WTC11 (cell line): ENCODE results near the gene HOXA13. TPM values are rescaled to one million over a fixed set of nuclear protein-coding genes. Genes with fewer than 3 reads are reported as not detected.

Source experiments
- ATAC-seq: fragments of 200-7000 bp; cut with Tn5 transposase; 2 replicates; pipeline ENCODE4 v1.10.0; 2021; ENCODE audit warnings: mild to moderate bottlenecking, moderate library complexity
- CTCF ChIA-PET: fragments of 300-600 bp; sonication (Branson Sonifier 250); formaldehyde crosslinking; loops from one replicate; lab custom pipeline; 2021; ENCODE audit warnings: antibody characterized with exemption; lab: Charles Lee
- POLR2A ChIA-PET: fragments of 350-600 bp; sonication (Branson Sonifier 250); formaldehyde crosslinking; loops from one replicate; lab custom pipeline; 2021; ENCODE audit warnings: antibody characterized with exemption; lab: Charles Lee
- DNase-seq: peaks from one replicate; pipeline ENCODE4 v3.0.0; 2021; ENCODE audit warnings: low spot score
- H3K27ac Mint-ChIP-seq: 2 replicates; pipeline ENCODE4 v1.8.0; 2021; ENCODE audit warnings: mixed read lengths
- H3K27me3 Mint-ChIP-seq: 2 replicates; pipeline ENCODE4 v1.8.0; 2021; ENCODE audit warnings: low read depth, mild to moderate bottlenecking, moderate library complexity, mixed read lengths
- H3K36me3 Mint-ChIP-seq: 2 replicates; pipeline ENCODE4 v1.8.0; 2021; ENCODE audit warnings: mixed read lengths
- H3K4me1 Mint-ChIP-seq: 2 replicates; pipeline ENCODE4 v1.8.0; 2022; ENCODE audit warnings: mixed read lengths
- H3K4me3 Mint-ChIP-seq: 2 replicates; pipeline ENCODE4 v1.8.0; 2021; ENCODE audit warnings: mild to moderate bottlenecking, moderate library complexity, mixed read lengths
- H3K9me3 Mint-ChIP-seq: 2 replicates; pipeline ENCODE4 v1.8.0; 2021; ENCODE audit warnings: mixed read lengths
- CBFB ChIP-seq: sonication (generic); formaldehyde crosslinking; IDR thresholded peaks from 2 replicates; pipeline ENCODE4 v1.8.1; 2022; ENCODE audit warnings: mild to moderate bottlenecking, low read depth, missing genetic modification reagents
- FOXK1 ChIP-seq: sonication (generic); formaldehyde crosslinking; IDR thresholded peaks from 2 replicates; pipeline ENCODE4 v1.8.0; 2022; ENCODE audit warnings: mild to moderate bottlenecking, moderate library complexity, missing genetic modification reagents
- JUN ChIP-seq: sonication (generic); formaldehyde crosslinking; IDR thresholded peaks from 2 replicates; pipeline ENCODE4 v1.8.0; 2023; ENCODE audit warnings: mild to moderate bottlenecking, missing genetic modification reagents
- KAT7 ChIP-seq: sonication (generic); formaldehyde crosslinking; IDR thresholded peaks from 2 replicates; pipeline ENCODE4 v1.8.1; 2023; ENCODE audit warnings: missing genetic modification reagents, mild to moderate bottlenecking, borderline replicate concordance
- RELA ChIP-seq: sonication (generic); formaldehyde crosslinking; IDR thresholded peaks from 2 replicates; pipeline ENCODE4 v1.8.1; 2022; ENCODE audit warnings: missing genetic modification reagents, mild to moderate bottlenecking, borderline replicate concordance
- TEAD1 ChIP-seq: sonication (generic); formaldehyde crosslinking; IDR thresholded peaks from 2 replicates; pipeline ENCODE4 v1.8.0; 2022; ENCODE audit warnings: mild to moderate bottlenecking, missing genetic modification reagents
- TEAD4 ChIP-seq: sonication (generic); formaldehyde crosslinking; IDR thresholded peaks from 2 replicates; pipeline ENCODE4 v1.8.0; 2022; ENCODE audit warnings: mild to moderate bottlenecking, missing genetic modification reagents
- ZNF317 ChIP-seq: sonication (generic); formaldehyde crosslinking; IDR thresholded peaks from 2 replicates; pipeline ENCODE4 v1.8.1; 2023; ENCODE audit warnings: low read depth, mild to moderate bottlenecking, moderate library complexity, missing genetic modification reagents, borderline replicate concordance
- total RNA-seq: library from RNA; stranded (reverse); gene quantifications from 3 replicates; pipeline ENCODE4 v1.2.3, GENCODE V29; 2021
- TF ChIP-seq, protein P1 (sequence below): sonication (generic); formaldehyde crosslinking; IDR thresholded peaks from 2 replicates; pipeline ENCODE4 v1.8.1; 2022; ENCODE audit warnings: mild to moderate bottlenecking, moderate library complexity, missing genetic modification reagents
- TF ChIP-seq, protein P2 (sequence below): fragments of 250-450 bp; sonication (Bioruptor Pico); IDR thresholded peaks from 2 replicates; pipeline ENCODE4 v2.1.2; 2022; ENCODE audit warnings: mild to moderate bottlenecking, moderate library complexity
- TF ChIP-seq, protein P3 (sequence below): fragments of 250-450 bp; sonication (Bioruptor Pico); conservative IDR thresholded peaks from 2 replicates; pipeline ENCODE4 v1.9.0; 2021; ENCODE audit warnings: mild to moderate bottlenecking
- TF ChIP-seq, protein P4 (sequence below): fragments of 250-450 bp; sonication (Bioruptor Pico); IDR thresholded peaks from 2 replicates; pipeline ENCODE4 v1.9.0; 2021; ENCODE audit warnings: mild to moderate bottlenecking
- TF ChIP-seq, protein P5 (sequence below): sonication (generic); formaldehyde crosslinking; IDR thresholded peaks from 2 replicates; pipeline ENCODE4 v1.8.1; 2022; ENCODE audit warnings: mild to moderate bottlenecking, missing genetic modification reagents, moderate library complexity, borderline replicate concordance
- TF ChIP-seq, protein P6 (sequence below): fragments of 250-450 bp; sonication (Bioruptor Pico); IDR thresholded peaks from 2 replicates; pipeline ENCODE4 v1.9.0; 2021; ENCODE audit warnings: mild to moderate bottlenecking, borderline replicate concordance
- TF ChIP-seq, protein P7 (sequence below): fragments of 200-600 bp; IDR thresholded peaks from 2 replicates; pipeline ENCODE4 v1.8.0; 2022; ENCODE audit warnings: antibody characterized with exemption
- TF ChIP-seq, protein P8 (sequence below): sonication (generic); formaldehyde crosslinking; IDR thresholded peaks from 2 replicates; pipeline ENCODE4 v1.8.0; 2022; ENCODE audit warnings: mild to moderate bottlenecking, missing genetic modification reagents
- TF ChIP-seq, protein P9 (sequence below): fragments of 250-450 bp; sonication (Bioruptor Pico); IDR thresholded peaks from 2 replicates; pipeline ENCODE4 v1.8.0; 2021; ENCODE audit warnings: mild to moderate bottlenecking

Gene HOXA13
- total RNA-seq, 1 experiment from 2014 or later: not detected

DNA sequence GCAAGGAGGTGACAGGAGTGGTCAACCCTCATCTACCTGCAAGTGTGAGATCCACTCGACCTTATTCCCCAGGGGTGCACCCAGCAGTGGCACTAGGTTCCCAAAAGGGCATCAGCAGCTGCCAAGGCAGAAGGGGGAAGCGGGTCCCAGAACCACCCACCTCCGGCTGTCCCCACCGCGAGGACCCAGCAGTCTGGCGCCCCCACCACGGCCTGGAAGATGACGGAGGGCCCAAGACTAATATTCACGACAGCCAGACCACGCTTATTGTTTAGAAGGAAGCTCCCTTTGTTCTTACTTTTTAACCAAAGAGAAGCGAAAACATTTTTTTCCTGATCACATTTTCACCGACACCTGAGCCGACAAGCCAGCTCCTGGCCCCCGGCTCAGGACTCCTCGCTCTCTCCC is 39.1 kb upstream of the HOXA13 start:
- no peak for DNase-seq

More for the DNA sequence above, 39.1 kb upstream of the HOXA13 start:
- ChIA-PET CTCF (interaction anchor here (0.9 to 3.8 kb wide), 4 partner anchors 14 to 856 kb away, joined by 3 to 19 read pairs (median 4); no protein-coding TSS in a partner anchor), POLR2A (no interaction called here)
- Mint-ChIP-seq H3K4me1 (peaks cover 49% of the 10 kb centered on the region), H3K9me3 (no peaks in the 10 kb centered on the region), H3K27me3 (peaks cover 100% of the 10 kb centered on the region), H3K27ac (no peak overlapping the region), H3K36me3 (no peaks in the 10 kb centered on the region), H3K4me3 (peak overlapping the region; percentile 36)
- ATAC-seq: no peak
- TF ChIP-seq CBFB (no peak), ZNF317 (CRISPR knock-in tag) (no peak), KAT7 (no peak), TEAD4 (no peak), RELA (CRISPR knock-in tag) (no peak), TEAD1 (CRISPR knock-in tag) (no peak), FOXK1 (CRISPR knock-in tag) (no peak), JUN (CRISPR knock-in tag) (no peak)
- TF ChIP-seq, protein P1, sequence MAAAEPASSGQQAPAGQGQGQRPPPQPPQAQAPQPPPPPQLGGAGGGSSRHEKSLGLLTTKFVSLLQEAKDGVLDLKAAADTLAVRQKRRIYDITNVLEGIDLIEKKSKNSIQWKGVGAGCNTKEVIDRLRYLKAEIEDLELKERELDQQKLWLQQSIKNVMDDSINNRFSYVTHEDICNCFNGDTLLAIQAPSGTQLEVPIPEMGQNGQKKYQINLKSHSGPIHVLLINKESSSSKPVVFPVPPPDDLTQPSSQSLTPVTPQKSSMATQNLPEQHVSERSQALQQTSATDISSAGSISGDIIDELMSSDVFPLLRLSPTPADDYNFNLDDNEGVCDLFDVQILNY (CRISPR knock-in tag): no peak
- TF ChIP-seq, protein P2, sequence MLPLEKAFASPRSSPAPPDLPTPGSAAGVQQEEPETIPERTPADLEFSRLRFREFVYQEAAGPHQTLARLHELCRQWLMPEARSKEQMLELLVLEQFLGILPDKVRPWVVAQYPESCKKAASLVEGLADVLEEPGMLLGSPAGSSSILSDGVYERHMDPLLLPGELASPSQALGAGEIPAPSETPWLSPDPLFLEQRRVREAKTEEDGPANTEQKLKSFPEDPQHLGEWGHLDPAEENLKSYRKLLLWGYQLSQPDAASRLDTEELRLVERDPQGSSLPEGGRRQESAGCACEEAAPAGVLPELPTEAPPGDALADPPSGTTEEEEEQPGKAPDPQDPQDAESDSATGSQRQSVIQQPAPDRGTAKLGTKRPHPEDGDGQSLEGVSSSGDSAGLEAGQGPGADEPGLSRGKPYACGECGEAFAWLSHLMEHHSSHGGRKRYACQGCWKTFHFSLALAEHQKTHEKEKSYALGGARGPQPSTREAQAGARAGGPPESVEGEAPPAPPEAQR (CRISPR knock-in tag): no peak
- TF ChIP-seq, protein P3, sequence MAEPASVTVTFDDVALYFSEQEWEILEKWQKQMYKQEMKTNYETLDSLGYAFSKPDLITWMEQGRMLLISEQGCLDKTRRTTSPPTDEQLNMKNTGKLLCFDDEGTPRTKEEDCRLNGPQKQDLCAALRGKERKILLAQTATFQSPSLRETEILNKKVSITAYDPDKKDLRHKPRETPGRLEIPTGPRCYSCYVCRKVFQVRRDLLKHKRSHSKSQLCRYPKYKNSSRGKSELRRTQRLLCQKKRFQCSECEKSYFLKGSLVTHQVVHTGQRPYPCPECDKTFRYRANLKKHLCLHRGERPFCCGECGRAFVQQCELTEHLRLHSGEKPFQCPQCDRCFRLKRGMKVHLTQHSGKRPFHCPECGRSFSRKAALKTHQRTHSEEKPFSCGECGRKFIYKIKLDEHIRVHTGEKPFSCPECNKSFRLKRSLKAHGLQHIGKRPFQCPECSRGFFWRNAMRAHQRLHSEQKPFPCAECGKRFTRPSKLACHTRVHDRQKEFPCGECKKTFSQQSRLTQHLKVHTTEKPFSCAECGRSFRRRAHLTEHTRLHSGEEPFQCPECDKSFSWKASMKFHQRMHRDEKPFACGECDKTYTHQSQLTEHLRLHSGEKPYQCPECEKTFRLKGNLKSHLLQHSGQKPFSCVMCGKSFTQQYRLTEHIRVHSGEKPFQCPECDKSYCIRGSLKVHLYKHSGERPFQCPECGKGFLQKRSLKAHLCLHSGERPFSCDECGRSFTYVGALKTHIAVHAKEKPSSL (CRISPR knock-in tag): no peak
- TF ChIP-seq, protein P4, sequence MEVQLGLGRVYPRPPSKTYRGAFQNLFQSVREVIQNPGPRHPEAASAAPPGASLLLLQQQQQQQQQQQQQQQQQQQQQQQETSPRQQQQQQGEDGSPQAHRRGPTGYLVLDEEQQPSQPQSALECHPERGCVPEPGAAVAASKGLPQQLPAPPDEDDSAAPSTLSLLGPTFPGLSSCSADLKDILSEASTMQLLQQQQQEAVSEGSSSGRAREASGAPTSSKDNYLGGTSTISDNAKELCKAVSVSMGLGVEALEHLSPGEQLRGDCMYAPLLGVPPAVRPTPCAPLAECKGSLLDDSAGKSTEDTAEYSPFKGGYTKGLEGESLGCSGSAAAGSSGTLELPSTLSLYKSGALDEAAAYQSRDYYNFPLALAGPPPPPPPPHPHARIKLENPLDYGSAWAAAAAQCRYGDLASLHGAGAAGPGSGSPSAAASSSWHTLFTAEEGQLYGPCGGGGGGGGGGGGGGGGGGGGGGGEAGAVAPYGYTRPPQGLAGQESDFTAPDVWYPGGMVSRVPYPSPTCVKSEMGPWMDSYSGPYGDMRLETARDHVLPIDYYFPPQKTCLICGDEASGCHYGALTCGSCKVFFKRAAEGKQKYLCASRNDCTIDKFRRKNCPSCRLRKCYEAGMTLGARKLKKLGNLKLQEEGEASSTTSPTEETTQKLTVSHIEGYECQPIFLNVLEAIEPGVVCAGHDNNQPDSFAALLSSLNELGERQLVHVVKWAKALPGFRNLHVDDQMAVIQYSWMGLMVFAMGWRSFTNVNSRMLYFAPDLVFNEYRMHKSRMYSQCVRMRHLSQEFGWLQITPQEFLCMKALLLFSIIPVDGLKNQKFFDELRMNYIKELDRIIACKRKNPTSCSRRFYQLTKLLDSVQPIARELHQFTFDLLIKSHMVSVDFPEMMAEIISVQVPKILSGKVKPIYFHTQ (CRISPR knock-in tag): no peak
- TF ChIP-seq, protein P5, sequence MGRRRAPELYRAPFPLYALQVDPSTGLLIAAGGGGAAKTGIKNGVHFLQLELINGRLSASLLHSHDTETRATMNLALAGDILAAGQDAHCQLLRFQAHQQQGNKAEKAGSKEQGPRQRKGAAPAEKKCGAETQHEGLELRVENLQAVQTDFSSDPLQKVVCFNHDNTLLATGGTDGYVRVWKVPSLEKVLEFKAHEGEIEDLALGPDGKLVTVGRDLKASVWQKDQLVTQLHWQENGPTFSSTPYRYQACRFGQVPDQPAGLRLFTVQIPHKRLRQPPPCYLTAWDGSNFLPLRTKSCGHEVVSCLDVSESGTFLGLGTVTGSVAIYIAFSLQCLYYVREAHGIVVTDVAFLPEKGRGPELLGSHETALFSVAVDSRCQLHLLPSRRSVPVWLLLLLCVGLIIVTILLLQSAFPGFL: no peak
- TF ChIP-seq, protein P6, sequence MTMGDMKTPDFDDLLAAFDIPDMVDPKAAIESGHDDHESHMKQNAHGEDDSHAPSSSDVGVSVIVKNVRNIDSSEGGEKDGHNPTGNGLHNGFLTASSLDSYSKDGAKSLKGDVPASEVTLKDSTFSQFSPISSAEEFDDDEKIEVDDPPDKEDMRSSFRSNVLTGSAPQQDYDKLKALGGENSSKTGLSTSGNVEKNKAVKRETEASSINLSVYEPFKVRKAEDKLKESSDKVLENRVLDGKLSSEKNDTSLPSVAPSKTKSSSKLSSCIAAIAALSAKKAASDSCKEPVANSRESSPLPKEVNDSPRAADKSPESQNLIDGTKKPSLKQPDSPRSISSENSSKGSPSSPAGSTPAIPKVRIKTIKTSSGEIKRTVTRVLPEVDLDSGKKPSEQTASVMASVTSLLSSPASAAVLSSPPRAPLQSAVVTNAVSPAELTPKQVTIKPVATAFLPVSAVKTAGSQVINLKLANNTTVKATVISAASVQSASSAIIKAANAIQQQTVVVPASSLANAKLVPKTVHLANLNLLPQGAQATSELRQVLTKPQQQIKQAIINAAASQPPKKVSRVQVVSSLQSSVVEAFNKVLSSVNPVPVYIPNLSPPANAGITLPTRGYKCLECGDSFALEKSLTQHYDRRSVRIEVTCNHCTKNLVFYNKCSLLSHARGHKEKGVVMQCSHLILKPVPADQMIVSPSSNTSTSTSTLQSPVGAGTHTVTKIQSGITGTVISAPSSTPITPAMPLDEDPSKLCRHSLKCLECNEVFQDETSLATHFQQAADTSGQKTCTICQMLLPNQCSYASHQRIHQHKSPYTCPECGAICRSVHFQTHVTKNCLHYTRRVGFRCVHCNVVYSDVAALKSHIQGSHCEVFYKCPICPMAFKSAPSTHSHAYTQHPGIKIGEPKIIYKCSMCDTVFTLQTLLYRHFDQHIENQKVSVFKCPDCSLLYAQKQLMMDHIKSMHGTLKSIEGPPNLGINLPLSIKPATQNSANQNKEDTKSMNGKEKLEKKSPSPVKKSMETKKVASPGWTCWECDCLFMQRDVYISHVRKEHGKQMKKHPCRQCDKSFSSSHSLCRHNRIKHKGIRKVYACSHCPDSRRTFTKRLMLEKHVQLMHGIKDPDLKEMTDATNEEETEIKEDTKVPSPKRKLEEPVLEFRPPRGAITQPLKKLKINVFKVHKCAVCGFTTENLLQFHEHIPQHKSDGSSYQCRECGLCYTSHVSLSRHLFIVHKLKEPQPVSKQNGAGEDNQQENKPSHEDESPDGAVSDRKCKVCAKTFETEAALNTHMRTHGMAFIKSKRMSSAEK (CRISPR knock-in tag): no peak
- TF ChIP-seq, protein P7, sequence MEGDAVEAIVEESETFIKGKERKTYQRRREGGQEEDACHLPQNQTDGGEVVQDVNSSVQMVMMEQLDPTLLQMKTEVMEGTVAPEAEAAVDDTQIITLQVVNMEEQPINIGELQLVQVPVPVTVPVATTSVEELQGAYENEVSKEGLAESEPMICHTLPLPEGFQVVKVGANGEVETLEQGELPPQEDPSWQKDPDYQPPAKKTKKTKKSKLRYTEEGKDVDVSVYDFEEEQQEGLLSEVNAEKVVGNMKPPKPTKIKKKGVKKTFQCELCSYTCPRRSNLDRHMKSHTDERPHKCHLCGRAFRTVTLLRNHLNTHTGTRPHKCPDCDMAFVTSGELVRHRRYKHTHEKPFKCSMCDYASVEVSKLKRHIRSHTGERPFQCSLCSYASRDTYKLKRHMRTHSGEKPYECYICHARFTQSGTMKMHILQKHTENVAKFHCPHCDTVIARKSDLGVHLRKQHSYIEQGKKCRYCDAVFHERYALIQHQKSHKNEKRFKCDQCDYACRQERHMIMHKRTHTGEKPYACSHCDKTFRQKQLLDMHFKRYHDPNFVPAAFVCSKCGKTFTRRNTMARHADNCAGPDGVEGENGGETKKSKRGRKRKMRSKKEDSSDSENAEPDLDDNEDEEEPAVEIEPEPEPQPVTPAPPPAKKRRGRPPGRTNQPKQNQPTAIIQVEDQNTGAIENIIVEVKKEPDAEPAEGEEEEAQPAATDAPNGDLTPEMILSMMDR: no peak
- TF ChIP-seq, protein P8, sequence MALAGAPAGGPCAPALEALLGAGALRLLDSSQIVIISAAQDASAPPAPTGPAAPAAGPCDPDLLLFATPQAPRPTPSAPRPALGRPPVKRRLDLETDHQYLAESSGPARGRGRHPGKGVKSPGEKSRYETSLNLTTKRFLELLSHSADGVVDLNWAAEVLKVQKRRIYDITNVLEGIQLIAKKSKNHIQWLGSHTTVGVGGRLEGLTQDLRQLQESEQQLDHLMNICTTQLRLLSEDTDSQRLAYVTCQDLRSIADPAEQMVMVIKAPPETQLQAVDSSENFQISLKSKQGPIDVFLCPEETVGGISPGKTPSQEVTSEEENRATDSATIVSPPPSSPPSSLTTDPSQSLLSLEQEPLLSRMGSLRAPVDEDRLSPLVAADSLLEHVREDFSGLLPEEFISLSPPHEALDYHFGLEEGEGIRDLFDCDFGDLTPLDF: no peak
- TF ChIP-seq, protein P9, sequence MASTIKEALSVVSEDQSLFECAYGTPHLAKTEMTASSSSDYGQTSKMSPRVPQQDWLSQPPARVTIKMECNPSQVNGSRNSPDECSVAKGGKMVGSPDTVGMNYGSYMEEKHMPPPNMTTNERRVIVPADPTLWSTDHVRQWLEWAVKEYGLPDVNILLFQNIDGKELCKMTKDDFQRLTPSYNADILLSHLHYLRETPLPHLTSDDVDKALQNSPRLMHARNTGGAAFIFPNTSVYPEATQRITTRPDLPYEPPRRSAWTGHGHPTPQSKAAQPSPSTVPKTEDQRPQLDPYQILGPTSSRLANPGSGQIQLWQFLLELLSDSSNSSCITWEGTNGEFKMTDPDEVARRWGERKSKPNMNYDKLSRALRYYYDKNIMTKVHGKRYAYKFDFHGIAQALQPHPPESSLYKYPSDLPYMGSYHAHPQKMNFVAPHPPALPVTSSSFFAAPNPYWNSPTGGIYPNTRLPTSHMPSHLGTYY (CRISPR knock-in tag): no peak
